HEK293 (cell line): ENCODE data around the gene PDE6B.

ENCODE experiments used
- ATF2 ChIP-seq: fragments of 450-650 bp; formaldehyde crosslinking; IDR thresholded peaks from 2 replicates; pipeline ENCODE4 v1.5.1; 2016; ENCODE audit warnings: missing biosample characterization, missing genetic modification characterization, low read depth
- GLI4 ChIP-seq: fragments of 450-650 bp; formaldehyde crosslinking; IDR thresholded peaks from 2 replicates; pipeline ENCODE4 v1.5.1; 2016; ENCODE audit warnings: missing biosample characterization, missing genetic modification characterization
- KLF16 ChIP-seq: fragments of 450-650 bp; formaldehyde crosslinking; IDR thresholded peaks from 2 replicates; pipeline ENCODE4 v1.5.1; 2017; ENCODE audit warnings: missing biosample characterization, missing genetic modification characterization
- PRDM1 ChIP-seq: fragments of 450-650 bp; formaldehyde crosslinking; IDR thresholded peaks from 2 replicates; pipeline ENCODE4; 2016; ENCODE audit warnings: missing biosample characterization, missing genetic modification characterization
- ZBTB7A ChIP-seq: fragments of 450-650 bp; formaldehyde crosslinking; IDR thresholded peaks from 2 replicates; pipeline ENCODE4 v1.5.1; 2016; ENCODE audit warnings: low read depth, missing biosample characterization, missing genetic modification characterization
- ZNF140 ChIP-seq: fragments of 450-650 bp; formaldehyde crosslinking; IDR thresholded peaks from 2 replicates; pipeline ENCODE4 v1.5.1; 2016; ENCODE audit warnings: missing biosample characterization, missing genetic modification characterization
- ZNF2 ChIP-seq: fragments of 450-650 bp; formaldehyde crosslinking; IDR thresholded peaks from 2 replicates; pipeline ENCODE4 v1.5.1; 2016; ENCODE audit warnings: missing biosample characterization, missing genetic modification characterization
- ZNF202 ChIP-seq: fragments of 450-650 bp; formaldehyde crosslinking; IDR thresholded peaks from 2 replicates; pipeline ENCODE4 v1.5.1; 2016; ENCODE audit warnings: missing biosample characterization, missing genetic modification characterization, borderline replicate concordance
- ZNF274 ChIP-seq, 2 experiments: fragments of 200-500 bp in 1 of 2; fragments of 450-650 bp in 1 of 2; sonication (Bioruptor generic) in 1 of 2; formaldehyde crosslinking in 1 of 2; IDR thresholded peaks; 2 replicates each; pipeline versions ENCODE4 v1.5.1 to v1.6.1; 2014 to 2016; ENCODE audit warnings: borderline replicate concordance in 1 of 2, inconsistent platforms in 1 of 2, low read length in 1 of 2, missing biosample characterization in 1 of 2, missing genetic modification characterization in 1 of 2
- ZNF302 ChIP-seq: fragments of 450-650 bp; formaldehyde crosslinking; IDR thresholded peaks from 2 replicates; pipeline ENCODE4 v1.5.1; 2016; ENCODE audit warnings: missing biosample characterization, missing genetic modification characterization, low read depth
- ZNF501 ChIP-seq: fragments of 450-650 bp; formaldehyde crosslinking; IDR thresholded peaks from 2 replicates; pipeline ENCODE4 v1.5.1; 2016; ENCODE audit warnings: missing biosample characterization, missing genetic modification characterization
- TF ChIP-seq, protein P1 (sequence below): fragments of 450-650 bp; formaldehyde crosslinking; IDR thresholded peaks from 2 replicates; pipeline ENCODE4 v1.5.1; 2016; ENCODE audit warnings: missing biosample characterization, missing genetic modification characterization
- TF ChIP-seq, protein P2 (sequence below): fragments of 450-650 bp; formaldehyde crosslinking; IDR thresholded peaks from 2 replicates; pipeline ENCODE4 v1.5.1; 2016; ENCODE audit warnings: missing biosample characterization, missing genetic modification characterization

GRCh38 chr4:665381-665750 lies 40.0 kb downstream of the PDE6B start:
- TF ChIP-seq, protein P1, sequence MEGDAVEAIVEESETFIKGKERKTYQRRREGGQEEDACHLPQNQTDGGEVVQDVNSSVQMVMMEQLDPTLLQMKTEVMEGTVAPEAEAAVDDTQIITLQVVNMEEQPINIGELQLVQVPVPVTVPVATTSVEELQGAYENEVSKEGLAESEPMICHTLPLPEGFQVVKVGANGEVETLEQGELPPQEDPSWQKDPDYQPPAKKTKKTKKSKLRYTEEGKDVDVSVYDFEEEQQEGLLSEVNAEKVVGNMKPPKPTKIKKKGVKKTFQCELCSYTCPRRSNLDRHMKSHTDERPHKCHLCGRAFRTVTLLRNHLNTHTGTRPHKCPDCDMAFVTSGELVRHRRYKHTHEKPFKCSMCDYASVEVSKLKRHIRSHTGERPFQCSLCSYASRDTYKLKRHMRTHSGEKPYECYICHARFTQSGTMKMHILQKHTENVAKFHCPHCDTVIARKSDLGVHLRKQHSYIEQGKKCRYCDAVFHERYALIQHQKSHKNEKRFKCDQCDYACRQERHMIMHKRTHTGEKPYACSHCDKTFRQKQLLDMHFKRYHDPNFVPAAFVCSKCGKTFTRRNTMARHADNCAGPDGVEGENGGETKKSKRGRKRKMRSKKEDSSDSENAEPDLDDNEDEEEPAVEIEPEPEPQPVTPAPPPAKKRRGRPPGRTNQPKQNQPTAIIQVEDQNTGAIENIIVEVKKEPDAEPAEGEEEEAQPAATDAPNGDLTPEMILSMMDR (tag by site-specific recombination), result no peak
- no peak for TF ChIP-seq ZNF140 (tag by site-specific recombination)
- no peak for TF ChIP-seq ZNF2 (tag by site-specific recombination)
- TF ChIP-seq PRDM1 (tag by site-specific recombination), result no peak
- TF ChIP-seq KLF16 (tag by site-specific recombination), result no peak
- no peak for TF ChIP-seq ZNF202 (tag by site-specific recombination)
- TF ChIP-seq ZNF274 (IDR thresholded peaks at IDR 0.05; ENCODE audit: low read length), result no peak
- TF ChIP-seq ZNF274 (tag by site-specific recombination; IDR thresholded peaks at IDR 0.05; ENCODE audit: borderline replicate concordance), result no peak
- TF ChIP-seq ZNF501 (tag by site-specific recombination), result no peak
- no peak for TF ChIP-seq ATF2 (tag by site-specific recombination)
- no peak for TF ChIP-seq GLI4 (tag by site-specific recombination)
- TF ChIP-seq ZBTB7A (tag by site-specific recombination), result no peak
- TF ChIP-seq ZNF302 (tag by site-specific recombination), result no peak
- TF ChIP-seq, protein P2, sequence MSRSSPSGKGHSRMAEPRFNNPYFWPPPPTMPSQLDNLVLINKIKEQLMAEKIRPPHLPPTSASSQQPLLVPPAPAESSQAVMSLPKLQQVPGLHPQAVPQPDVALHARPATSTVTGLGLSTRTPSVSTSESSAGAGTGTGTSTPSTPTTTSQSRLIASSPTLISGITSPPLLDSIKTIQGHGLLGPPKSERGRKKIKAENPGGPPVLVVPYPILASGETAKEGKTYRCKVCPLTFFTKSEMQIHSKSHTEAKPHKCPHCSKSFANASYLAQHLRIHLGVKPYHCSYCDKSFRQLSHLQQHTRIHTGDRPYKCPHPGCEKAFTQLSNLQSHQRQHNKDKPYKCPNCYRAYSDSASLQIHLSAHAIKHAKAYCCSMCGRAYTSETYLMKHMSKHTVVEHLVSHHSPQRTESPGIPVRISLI (tag by site-specific recombination), result no peak
